ENCODE measurements around the gene CGNL1. TPM values are rescaled to one million over a fixed set of nuclear protein-coding genes. Genes with fewer than 3 reads are reported as not detected.

CGNL1 gene
- total RNA-seq, 1 experiment from 2014 or later: 34.6 TPM

GRCh38 chr15:57510647-57511046, 134.3 kb downstream of the CGNL1 start:
- Histone ChIP-seq H3K79me2 (ENCODE audit: insufficient read depth, low read length) (no peaks in the 10 kb centered on the region), H2BK5ac (ENCODE audit: insufficient read length, low read length) (no peak overlapping the region), H3K4me1 (ENCODE audit: insufficient read depth, low read length) (peaks cover 3% of the 10 kb centered on the region; the same call in 1 of the 2 replicates), H3K79me1 (ENCODE audit: insufficient read depth, low read depth, low read length, poor library complexity, severe bottlenecking) (no peaks in the 10 kb centered on the region), H3T11ph (ENCODE audit: low read length) (no peak overlapping the region), H2BK20ac (ENCODE audit: low read depth, low read length, poor library complexity, severe bottlenecking) (no peak overlapping the region), H3K23ac (ENCODE audit: insufficient read length, low read depth, low read length) (no peak overlapping the region), H2BK12ac (ENCODE audit: insufficient read length, low read depth, low read length) (no peak overlapping the region), H3K56ac (ENCODE audit: insufficient read length, low read depth, low read length) (no peak overlapping the region), H2AK5ac (ENCODE audit: insufficient read length, low read length) (no peak overlapping the region), H2BK15ac (ENCODE audit: low read depth, low read length) (no peak overlapping the region), H4K8ac (replicated peaks; ENCODE audit: insufficient read length, low read depth, low read length) (no peak overlapping the region), H3K18ac (ENCODE audit: insufficient read length, low read depth, low read length) (no peak overlapping the region), H4K5ac (ENCODE audit: insufficient read length, low read depth, low read length) (no peak overlapping the region), H3K9ac (ENCODE audit: extremely low read depth, insufficient read length, low read length) (no peak overlapping the region), H3K4ac (ENCODE audit: low read depth, low read length) (no peak overlapping the region), H3K9me3 (ENCODE audit: control insufficient read depth, low read depth, low read length) (no peaks in the 10 kb centered on the region), H3K27ac (ENCODE audit: insufficient read length, low read depth, low read length) (no peak overlapping the region), H3K4me2 (ENCODE audit: insufficient read depth, insufficient read length, low read length) (no peak overlapping the region), H2AFZ (ENCODE audit: low read length) (no peak overlapping the region), H3K23me2 (ENCODE audit: insufficient read length, low read depth, low read length, poor library complexity, severe bottlenecking) (no peaks in the 10 kb centered on the region), H4K20me1 (ENCODE audit: control insufficient read depth, insufficient read depth, insufficient read length) (no peaks in the 10 kb centered on the region), H2BK120ac (ENCODE audit: low read depth, low read length, poor library complexity, severe bottlenecking) (no peak overlapping the region), H3K14ac (ENCODE audit: insufficient read depth, low read length) (no peak overlapping the region), H4K91ac (ENCODE audit: insufficient read length, low read depth, low read length) (no peak overlapping the region), H3K27me3 (ENCODE audit: insufficient read depth, low read length) (no peaks in the 10 kb centered on the region)
- WGBS (ENCODE audit: extremely low coverage, insufficient read length, low lambda C conversion rate): no CpG with 5 or more reads among the region's 9 CpGs
- TF ChIP-seq, protein P1, sequence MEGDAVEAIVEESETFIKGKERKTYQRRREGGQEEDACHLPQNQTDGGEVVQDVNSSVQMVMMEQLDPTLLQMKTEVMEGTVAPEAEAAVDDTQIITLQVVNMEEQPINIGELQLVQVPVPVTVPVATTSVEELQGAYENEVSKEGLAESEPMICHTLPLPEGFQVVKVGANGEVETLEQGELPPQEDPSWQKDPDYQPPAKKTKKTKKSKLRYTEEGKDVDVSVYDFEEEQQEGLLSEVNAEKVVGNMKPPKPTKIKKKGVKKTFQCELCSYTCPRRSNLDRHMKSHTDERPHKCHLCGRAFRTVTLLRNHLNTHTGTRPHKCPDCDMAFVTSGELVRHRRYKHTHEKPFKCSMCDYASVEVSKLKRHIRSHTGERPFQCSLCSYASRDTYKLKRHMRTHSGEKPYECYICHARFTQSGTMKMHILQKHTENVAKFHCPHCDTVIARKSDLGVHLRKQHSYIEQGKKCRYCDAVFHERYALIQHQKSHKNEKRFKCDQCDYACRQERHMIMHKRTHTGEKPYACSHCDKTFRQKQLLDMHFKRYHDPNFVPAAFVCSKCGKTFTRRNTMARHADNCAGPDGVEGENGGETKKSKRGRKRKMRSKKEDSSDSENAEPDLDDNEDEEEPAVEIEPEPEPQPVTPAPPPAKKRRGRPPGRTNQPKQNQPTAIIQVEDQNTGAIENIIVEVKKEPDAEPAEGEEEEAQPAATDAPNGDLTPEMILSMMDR (conservative IDR thresholded peaks at IDR 0.05): no peak
- Mint-ChIP-seq H3K4me1 (peaks cover 18% of the 10 kb centered on the region in 2 experiments), H3K27me3 (ENCODE audit: low read depth) (no peaks in the 10 kb centered on the region), H3K4me3 (no peak overlapping the region), H3K9me3 (no peaks in the 10 kb centered on the region), H3K36me3 (ENCODE audit: insufficient read depth in 1 of 3, low read depth in 3 of 3) (peaks cover 0 to 5% (median 0%) of the 10 kb centered on the region in 3 experiments; a peak in 1 of 7 replicates), H3K27ac (no peak overlapping the region)
- no peak for DNase-seq
